Measurements from ENCODE around the gene RNF128. TPM values are rescaled to one million over a fixed set of nuclear protein-coding genes. Genes with fewer than 3 reads are reported as not detected.
A peak's percentile ranks its signal among the peaks of the same experiment; 100 is the strongest.

RNF128 gene
- total and polyA plus RNA-seq, 2 of the 13 experiments (the other 11 are each of a cell fraction or from before 2014, with no cell fraction given), result 18.5 to 43.5 TPM

- TF ChIP-seq, protein P1, sequence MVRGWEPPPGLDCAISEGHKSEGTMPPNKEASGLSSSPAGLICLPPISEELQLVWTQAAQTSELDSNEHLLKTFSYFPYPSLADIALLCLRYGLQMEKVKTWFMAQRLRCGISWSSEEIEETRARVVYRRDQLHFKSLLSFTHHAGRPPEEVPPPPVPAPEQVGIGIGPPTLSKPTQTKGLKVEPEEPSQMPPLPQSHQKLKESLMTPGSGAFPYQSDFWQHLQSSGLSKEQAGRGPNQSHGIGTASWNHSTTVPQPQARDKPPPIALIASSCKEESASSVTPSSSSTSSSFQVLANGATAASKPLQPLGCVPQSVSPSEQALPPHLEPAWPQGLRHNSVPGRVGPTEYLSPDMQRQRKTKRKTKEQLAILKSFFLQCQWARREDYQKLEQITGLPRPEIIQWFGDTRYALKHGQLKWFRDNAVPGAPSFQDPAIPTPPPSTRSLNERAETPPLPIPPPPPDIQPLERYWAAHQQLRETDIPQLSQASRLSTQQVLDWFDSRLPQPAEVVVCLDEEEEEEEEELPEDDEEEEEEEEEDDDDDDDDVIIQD (CRISPR knock-in tag; IDR thresholded peaks at IDR 0.05; ENCODE audit: low read depth), result no peak
- TF ChIP-seq E2F5 (CRISPR knock-in tag; conservative IDR thresholded peaks at IDR 0.05) (no peak), ZNF414 (CRISPR knock-in tag; IDR thresholded peaks at IDR 0.05) (no peak), RXRB (CRISPR knock-in tag; IDR thresholded peaks at IDR 0.05; ENCODE audit: borderline replicate concordance) (peak; percentile 22; the same call in 1 of the 2 replicates), ZNF772 (CRISPR knock-in tag; IDR thresholded peaks at IDR 0.05) (no peak), NFKB2 (CRISPR knock-in tag; IDR thresholded peaks at IDR 0.05; ENCODE audit: borderline replicate concordance) (no peak), ZNF652 (CRISPR knock-in tag; IDR thresholded peaks at IDR 0.05; ENCODE audit: borderline replicate concordance, low read depth) (no peak), ZNF674 (CRISPR knock-in tag; IDR thresholded peaks at IDR 0.05; ENCODE audit: low read depth) (no peak), ETV6 (CRISPR knock-in tag; conservative IDR thresholded peaks at IDR 0.05) (no peak), NONO (IDR thresholded peaks at IDR 0.05) (no peak), NONO (CRISPR knock-in tag; conservative IDR thresholded peaks at IDR 0.05) (no peak), CENPT (CRISPR knock-in tag; IDR thresholded peaks at IDR 0.05; ENCODE audit: low read depth) (no peak), ZNF792 (CRISPR knock-in tag; IDR thresholded peaks at IDR 0.05) (no peak), ZNF577 (CRISPR knock-in tag; IDR thresholded peaks at IDR 0.05; ENCODE audit: borderline replicate concordance, low read depth) (no peak), ZBTB38 (CRISPR knock-in tag; IDR thresholded peaks at IDR 0.05) (no peak), ZNF556 (CRISPR knock-in tag; IDR thresholded peaks at IDR 0.05; ENCODE audit: borderline replicate concordance) (no peak)
- TF ChIP-seq, protein P2, sequence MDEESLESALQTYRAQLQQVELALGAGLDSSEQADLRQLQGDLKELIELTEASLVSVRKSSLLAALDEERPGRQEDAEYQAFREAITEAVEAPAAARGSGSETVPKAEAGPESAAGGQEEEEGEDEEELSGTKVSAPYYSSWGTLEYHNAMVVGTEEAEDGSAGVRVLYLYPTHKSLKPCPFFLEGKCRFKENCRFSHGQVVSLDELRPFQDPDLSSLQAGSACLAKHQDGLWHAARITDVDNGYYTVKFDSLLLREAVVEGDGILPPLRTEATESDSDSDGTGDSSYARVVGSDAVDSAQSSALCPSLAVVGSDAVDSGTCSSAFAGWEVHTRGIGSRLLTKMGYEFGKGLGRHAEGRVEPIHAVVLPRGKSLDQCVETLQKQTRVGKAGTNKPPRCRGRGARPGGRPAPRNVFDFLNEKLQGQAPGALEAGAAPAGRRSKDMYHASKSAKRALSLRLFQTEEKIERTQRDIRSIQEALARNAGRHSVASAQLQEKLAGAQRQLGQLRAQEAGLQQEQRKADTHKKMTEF (CRISPR knock-in tag; IDR thresholded peaks at IDR 0.05), result no peak
- TF ChIP-seq, protein P3, sequence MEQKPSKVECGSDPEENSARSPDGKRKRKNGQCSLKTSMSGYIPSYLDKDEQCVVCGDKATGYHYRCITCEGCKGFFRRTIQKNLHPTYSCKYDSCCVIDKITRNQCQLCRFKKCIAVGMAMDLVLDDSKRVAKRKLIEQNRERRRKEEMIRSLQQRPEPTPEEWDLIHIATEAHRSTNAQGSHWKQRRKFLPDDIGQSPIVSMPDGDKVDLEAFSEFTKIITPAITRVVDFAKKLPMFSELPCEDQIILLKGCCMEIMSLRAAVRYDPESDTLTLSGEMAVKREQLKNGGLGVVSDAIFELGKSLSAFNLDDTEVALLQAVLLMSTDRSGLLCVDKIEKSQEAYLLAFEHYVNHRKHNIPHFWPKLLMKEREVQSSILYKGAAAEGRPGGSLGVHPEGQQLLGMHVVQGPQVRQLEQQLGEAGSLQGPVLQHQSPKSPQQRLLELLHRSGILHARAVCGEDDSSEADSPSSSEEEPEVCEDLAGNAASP (CRISPR knock-in tag; IDR thresholded peaks at IDR 0.05; ENCODE audit: borderline replicate concordance), result no peak
- TF ChIP-seq, protein P4, sequence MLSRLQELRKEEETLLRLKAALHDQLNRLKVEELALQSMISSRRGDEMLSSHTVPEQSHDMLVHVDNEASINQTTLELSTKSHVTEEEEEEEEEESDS (CRISPR knock-in tag; IDR thresholded peaks at IDR 0.05; ENCODE audit: borderline replicate concordance), result no peak
Observed at GRCh38 chrX:106734827-106735226, 8.3 kb downstream of the RNF128 start (continued).

All from HepG2 (cell line).